Vagina (tissue), 2 donors: Measurements from ENCODE around the gene LONRF2.

Source experiments
- POLR2A ChIP-seq, 2 donors: fragments of 450-650 bp; IDR thresholded peaks; one replicate each; pipeline ENCODE4 v1.6.1; 2017; ENCODE audit warnings: antibody characterized with exemption in 2 of 2, mild to moderate bottlenecking in 2 of 2, moderate library complexity in 2 of 2
- POLR2AphosphoS5 ChIP-seq, 2 donors: sonication (generic); formaldehyde crosslinking; IDR thresholded peaks; one replicate each; pipeline ENCODE4 v1.9.0; 2017; ENCODE audit warnings: antibody characterized with exemption in 2 of 2, mild to moderate bottlenecking in 2 of 2, low read depth in 1 of 2; ENCODE audit not compliant: insufficient read depth in 1 of 2
- TF ChIP-seq, protein P1 (sequence below), 3 experiments: fragments of 450-650 bp in 2 of 3; fragments of 200-600 bp in 1 of 3; sonication (generic) in 1 of 3; IDR thresholded peaks; one replicate each; pipeline ENCODE4 v1.5.1; 2017 to 2019; ENCODE audit warnings: antibody characterized with exemption in 3 of 3, mild to moderate bottlenecking in 2 of 3, moderate library complexity in 2 of 3

- TF ChIP-seq, protein P1, sequence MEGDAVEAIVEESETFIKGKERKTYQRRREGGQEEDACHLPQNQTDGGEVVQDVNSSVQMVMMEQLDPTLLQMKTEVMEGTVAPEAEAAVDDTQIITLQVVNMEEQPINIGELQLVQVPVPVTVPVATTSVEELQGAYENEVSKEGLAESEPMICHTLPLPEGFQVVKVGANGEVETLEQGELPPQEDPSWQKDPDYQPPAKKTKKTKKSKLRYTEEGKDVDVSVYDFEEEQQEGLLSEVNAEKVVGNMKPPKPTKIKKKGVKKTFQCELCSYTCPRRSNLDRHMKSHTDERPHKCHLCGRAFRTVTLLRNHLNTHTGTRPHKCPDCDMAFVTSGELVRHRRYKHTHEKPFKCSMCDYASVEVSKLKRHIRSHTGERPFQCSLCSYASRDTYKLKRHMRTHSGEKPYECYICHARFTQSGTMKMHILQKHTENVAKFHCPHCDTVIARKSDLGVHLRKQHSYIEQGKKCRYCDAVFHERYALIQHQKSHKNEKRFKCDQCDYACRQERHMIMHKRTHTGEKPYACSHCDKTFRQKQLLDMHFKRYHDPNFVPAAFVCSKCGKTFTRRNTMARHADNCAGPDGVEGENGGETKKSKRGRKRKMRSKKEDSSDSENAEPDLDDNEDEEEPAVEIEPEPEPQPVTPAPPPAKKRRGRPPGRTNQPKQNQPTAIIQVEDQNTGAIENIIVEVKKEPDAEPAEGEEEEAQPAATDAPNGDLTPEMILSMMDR (IDR thresholded peaks at IDR 0.05) = no peak
- TF ChIP-seq POLR2AphosphoS5 (IDR thresholded peaks at IDR 0.05; ENCODE audit: insufficient read depth in 1 of 2, low read depth in 1 of 2) (no peak), POLR2A (IDR thresholded peaks at IDR 0.05) (no peak)
Observed at GRCh38 chr2:100253786-100254185, 68.5 kb downstream of the LONRF2 start.
